H1 (cell line): ENCODE results near the gene DLEC1. TPM values are rescaled to one million over a fixed set of nuclear protein-coding genes. Genes with fewer than 3 reads are reported as not detected.

ENCODE experiments used
- GTF2F1 ChIP-seq: IDR thresholded peaks from 2 replicates; pipeline ENCODE4 v1.6.1; 2012; ENCODE audit warnings: low read depth, low read length, improper control_type of control experiment, borderline replicate concordance
- SIRT6 ChIP-seq: IDR thresholded peaks from one replicate; pipeline ENCODE4 v1.7.1; 2012; ENCODE audit warnings: low read length, inconsistent platforms
- YY1 ChIP-seq: IDR thresholded peaks from 2 replicates; pipeline ENCODE4 v1.6.1; 2011; ENCODE audit warnings: low read depth, mild to moderate bottlenecking, low read length
- polyA plus RNA-seq, 7 experiments: library from polyadenylated mRNA; depleted of rRNA in 3 of 7; stranded (reverse) in 5 of 7; unstranded in 2 of 7; fragments of >200 nt in 5 of 7; fragments of 200-250 nt in 2 of 7; gene quantifications; 1 replicate in 5 of 7; 2 replicates in 1 of 7; 4 replicates in 1 of 7; pipeline versions ENCODE4 v1.2.1 to v1.2.3, GENCODE V29; 2011 to 2013; ENCODE audit warnings: missing spikeins in 2 of 7, mixed read lengths in 2 of 7
- total RNA-seq: library from RNA; stranded (reverse); fragmentation: NEBNext Ultra II Directional; extraction: Animal tissue kit (Norgen Biotek cat#: 25700); gene quantifications from 2 replicates; pipeline ENCODE4 v1.2.1, GENCODE V29; 2021

DLEC1 gene
- total and polyA plus RNA-seq, 2 of the 8 experiments (the other 6 are each of a cell fraction or from before 2014, with no cell fraction given): 0.26 to 0.76 TPM

- TF ChIP-seq SIRT6: no peak
- no peak for TF ChIP-seq GTF2F1
- no peak for TF ChIP-seq YY1
Measured at GRCh38 chr3:38017445-38018295, 21.3 kb upstream of the DLEC1 start (continued).
